OCI-LY3 (cell line): ENCODE results near the gene LENEP.

Source experiments
- H2AFZ ChIP-seq: fragments of 200-600, 300-600 bp; shearing (Covaris generic); 2 replicates; pipeline ENCODE4 v1.6.0; 2014; ENCODE audit warnings: antibody characterized with exemption, low read depth, low read length
- H3K27ac ChIP-seq: fragments of 200-600, 300-600 bp; sonication (generic); 2 replicates; pipeline ENCODE4 v1.5.1; 2014; ENCODE audit warnings: mild to moderate bottlenecking, low read length, moderate library complexity, mixed read lengths
- H3K27me3 ChIP-seq: fragments of 200-600, 300-600 bp; sonication (generic); 2 replicates; pipeline ENCODE4 v1.6.1; 2014; ENCODE audit warnings: low read depth, low read length, mixed read lengths
- H3K36me3 ChIP-seq: fragments of 200-600, 300-600 bp; sonication (generic); replicated peaks from 2 replicates; pipeline ENCODE3; 2014; ENCODE audit warnings: low read depth, low read length, mixed read lengths
- H3K4me1 ChIP-seq: fragments of 300-600, 200-600 bp; sonication (generic); 2 replicates; pipeline ENCODE4 v1.6.1; 2014; ENCODE audit warnings: low read length, mixed read lengths
- H3K4me2 ChIP-seq: fragments of 200-600, 300-600 bp; sonication (generic); 2 replicates; pipeline ENCODE4 v1.6.1; 2014; ENCODE audit warnings: low read length, mixed read lengths
- H3K4me3 ChIP-seq: fragments of 300-600, 200-600 bp; sonication (generic); 2 replicates; pipeline ENCODE4 v1.5.1; 2014; ENCODE audit warnings: antibody characterized with exemption, mild to moderate bottlenecking, low read length, moderate library complexity
- H3K79me2 ChIP-seq: fragments of 300-600, 200-600 bp; shearing (Covaris generic); 2 replicates; pipeline ENCODE4 v1.6.1; 2014; ENCODE audit warnings: mild to moderate bottlenecking, low read length, mixed read lengths
- H3K9ac ChIP-seq: fragments of 300-600, 200-600 bp; shearing (Covaris generic); 2 replicates; pipeline ENCODE4 v1.6.0; 2014; ENCODE audit warnings: mild to moderate bottlenecking, low read length, moderate library complexity
- H3K9me3 ChIP-seq: fragments of 200-600, 300-600 bp; shearing (Covaris generic); 2 replicates; pipeline ENCODE4 v1.6.1; 2014; ENCODE audit warnings: low read length, mixed read lengths; ENCODE audit not compliant: insufficient read depth
- H4K20me1 ChIP-seq: fragments of 200-600, 300-600 bp; sonication (generic); 2 replicates; pipeline ENCODE4 v1.6.1; 2016; ENCODE audit warnings: low read length, mixed read lengths; ENCODE audit not compliant: insufficient read depth
- CTCF ChIP-seq: fragments of 200-600, 300-600 bp; sonication (generic); IDR thresholded peaks from 2 replicates; pipeline ENCODE4 v1.5.1; 2014; ENCODE audit warnings: antibody characterized with exemption, low read length, low read depth
- EZH2phosphoT487 ChIP-seq: fragments of 200-600 bp; shearing (Covaris generic); IDR thresholded peaks from 2 replicates; pipeline ENCODE4 v1.6.1; 2018; ENCODE audit warnings: antibody characterized with exemption, mixed run types, low read depth

The LENEP gene

GRCh38 chr1:155012026-155012546, 18.7 kb downstream of the LENEP start:
- Histone ChIP-seq H3K79me2 (peaks cover 15% of the 10 kb centered on the region; the same call in 1 of the 2 replicates), H3K27ac (no peak overlapping the region), H3K4me1 (peaks cover 42% of the 10 kb centered on the region), H3K9ac (no peak overlapping the region), H3K36me3 (peaks cover 28% of the 10 kb centered on the region), H3K27me3 (no peaks in the 10 kb centered on the region), H3K9me3 (no peaks in the 10 kb centered on the region), H3K4me2 (no peak overlapping the region), H2AFZ (no peak overlapping the region), H4K20me1 (peaks cover 60% of the 10 kb centered on the region), H3K4me3 (no peak overlapping the region)
- no peak for TF ChIP-seq EZH2phosphoT487
- TF ChIP-seq CTCF: no peak

GRCh38 chr1:155012776-155013602, 19.6 kb downstream of the LENEP start:
- H3K79me2 ChIP-seq: peaks cover 6% of the 10 kb centered on the region; the same call in 1 of the 2 replicates
- peaks cover 53% of the 10 kb centered on the region for H4K20me1 ChIP-seq
- H3K36me3 ChIP-seq: peaks cover 28% of the 10 kb centered on the region
- no peak overlapping the region for H3K4me2 ChIP-seq
- H3K9ac ChIP-seq: no peak overlapping the region
- no peak overlapping the region for H2AFZ ChIP-seq
- H3K4me3 ChIP-seq: no peak overlapping the region
- no peak overlapping the region for H3K27ac ChIP-seq
- no peak for TF ChIP-seq EZH2phosphoT487
- H3K4me1 ChIP-seq: peaks cover 42% of the 10 kb centered on the region
- no peaks in the 10 kb centered on the region for H3K27me3 ChIP-seq
- H3K9me3 ChIP-seq: no peaks in the 10 kb centered on the region

GRCh38 chr1:155013632-155014031, 20.2 kb downstream of the LENEP start:
- Histone ChIP-seq H2AFZ (no peak overlapping the region), H3K27me3 (no peaks in the 10 kb centered on the region), H3K79me2 (no peaks in the 10 kb centered on the region), H3K4me3 (no peak overlapping the region), H3K9me3 (no peaks in the 10 kb centered on the region), H3K4me2 (no peak overlapping the region), H3K9ac (no peak overlapping the region), H3K4me1 (peaks cover 41% of the 10 kb centered on the region), H3K36me3 (peaks cover 25% of the 10 kb centered on the region), H4K20me1 (peaks cover 47% of the 10 kb centered on the region), H3K27ac (no peak overlapping the region)
- TF ChIP-seq EZH2phosphoT487 (no peak), CTCF (no peak)

GRCh38 chr1:155014709-155015508, 21.5 kb downstream of the LENEP start:
- H3K27ac ChIP-seq: no peak overlapping the region
- H3K9me3 ChIP-seq: no peaks in the 10 kb centered on the region
- H3K4me2 ChIP-seq: no peak overlapping the region
- peaks cover 40% of the 10 kb centered on the region for H4K20me1 ChIP-seq
- peaks cover 33% of the 10 kb centered on the region for H3K4me1 ChIP-seq
- H3K79me2 ChIP-seq: no peaks in the 10 kb centered on the region
- H2AFZ ChIP-seq: no peak overlapping the region
- no peak overlapping the region for H3K9ac ChIP-seq
- no peak for TF ChIP-seq EZH2phosphoT487
- no peak for TF ChIP-seq CTCF
- H3K4me3 ChIP-seq: no peak overlapping the region
- no peaks in the 10 kb centered on the region for H3K27me3 ChIP-seq
- peaks cover 29% of the 10 kb centered on the region for H3K36me3 ChIP-seq
